ENCODE results near the gene YIPF2. TPM values are rescaled to one million over a fixed set of nuclear protein-coding genes. Genes with fewer than 3 reads are reported as not detected.

The YIPF2 gene
- total RNA-seq, 1 experiment from 2014 or later: 106 TPM

- no peak for DNase-seq (ENCODE audit: low spot score)
These were observed 51.8 kb downstream of the YIPF2 start for GRCh38 chr19:10876459-10877240.

DNA sequence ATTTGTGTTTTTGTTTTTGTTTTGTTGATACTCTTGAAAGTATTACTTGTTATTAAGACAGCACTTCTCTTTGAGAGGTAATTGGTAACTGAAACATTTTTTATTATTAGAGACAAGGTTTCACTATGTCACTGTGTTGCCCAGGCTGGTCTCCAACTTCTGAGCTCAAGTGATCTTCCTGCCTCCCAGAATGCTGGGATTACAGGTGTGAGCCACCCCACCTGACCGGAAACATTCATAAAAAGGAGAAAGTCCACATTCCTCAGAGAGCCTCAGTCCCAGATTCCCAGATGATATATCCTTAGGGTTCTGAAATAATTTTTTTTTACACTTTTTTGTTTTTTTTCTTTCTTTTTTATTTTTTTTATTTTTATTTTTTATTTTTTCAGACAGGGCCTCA, 54.4 kb downstream of the YIPF2 start:
- DNase-seq (ENCODE audit: low spot score): no peak

GRCh38 chr19:10872546-10873107, 55.8 kb downstream of the YIPF2 start:
- no peak for DNase-seq (ENCODE audit: low spot score)

Other genes starting within 250 kb of the YIPF2 start
- gene QTRT1, start 227.2 kb downstream of the YIPF2 start, total RNA-seq (2014; rRNA removed; shearing (Covaris generic)): 32.7 and 36.0 TPM in 2 replicates
- gene DNM2, start 210.6 kb downstream of the YIPF2 start, total RNA-seq (2014; rRNA removed; shearing (Covaris generic)): 180 and 196 TPM in 2 replicates
- 30.7 and 34.0 TPM in 2 replicates for gene TMED1, start 92.4 kb downstream of the YIPF2 start, total RNA-seq (2014; rRNA removed; shearing (Covaris generic))
- 0.13 TPM in 1 of 2 replicates, not detected in the other for gene C19orf38, start 80.2 kb downstream of the YIPF2 start, total RNA-seq (2014; rRNA removed; shearing (Covaris generic))
- 40.7 and 46.0 TPM in 2 replicates for gene CARM1, start 57.1 kb downstream of the YIPF2 start, total RNA-seq (2014; rRNA removed; shearing (Covaris generic))
- 34.1 and 37.6 TPM in 2 replicates for gene TIMM29, start 172 bp upstream of the YIPF2 start, total RNA-seq (2014; rRNA removed; shearing (Covaris generic))
- 108 and 154 TPM in 2 replicates for gene SMARCA4, start 32.4 kb upstream of the YIPF2 start, total RNA-seq (2014; rRNA removed; shearing (Covaris generic))
- gene LDLR, start 160.8 kb upstream of the YIPF2 start, total RNA-seq (2014; rRNA removed; shearing (Covaris generic)): 202 and 218 TPM in 2 replicates
- 98.0 and 106 TPM in 2 replicates for gene SPC24, start 227.1 kb upstream of the YIPF2 start, total RNA-seq (2014; rRNA removed; shearing (Covaris generic))